HT1080 (cell line): Measurements from ENCODE around the gene HSPA12B. TPM values are rescaled to one million over a fixed set of nuclear protein-coding genes. Genes with fewer than 3 reads are reported as not detected.

Source experiments
- DNase-seq: peaks from one replicate; pipeline ENCODE4 v3.0.0-alpha.2; 2015; ENCODE audit warnings: low read depth
- polyA plus RNA-seq, 2 experiments: library from polyadenylated mRNA; depleted of rRNA; stranded (reverse); fragments of >200 nt; gene quantifications; 2 replicates each; pipeline ENCODE4 v1.2.3, GENCODE V29; 2015
- total RNA-seq: library from RNA; depleted of rRNA; stranded (reverse); fragments of >200 nt; shearing (Covaris generic); gene quantifications from 2 replicates; pipeline ENCODE4 v1.2.3, GENCODE V29; 2014; rRNA removed

The HSPA12B gene, protein sequence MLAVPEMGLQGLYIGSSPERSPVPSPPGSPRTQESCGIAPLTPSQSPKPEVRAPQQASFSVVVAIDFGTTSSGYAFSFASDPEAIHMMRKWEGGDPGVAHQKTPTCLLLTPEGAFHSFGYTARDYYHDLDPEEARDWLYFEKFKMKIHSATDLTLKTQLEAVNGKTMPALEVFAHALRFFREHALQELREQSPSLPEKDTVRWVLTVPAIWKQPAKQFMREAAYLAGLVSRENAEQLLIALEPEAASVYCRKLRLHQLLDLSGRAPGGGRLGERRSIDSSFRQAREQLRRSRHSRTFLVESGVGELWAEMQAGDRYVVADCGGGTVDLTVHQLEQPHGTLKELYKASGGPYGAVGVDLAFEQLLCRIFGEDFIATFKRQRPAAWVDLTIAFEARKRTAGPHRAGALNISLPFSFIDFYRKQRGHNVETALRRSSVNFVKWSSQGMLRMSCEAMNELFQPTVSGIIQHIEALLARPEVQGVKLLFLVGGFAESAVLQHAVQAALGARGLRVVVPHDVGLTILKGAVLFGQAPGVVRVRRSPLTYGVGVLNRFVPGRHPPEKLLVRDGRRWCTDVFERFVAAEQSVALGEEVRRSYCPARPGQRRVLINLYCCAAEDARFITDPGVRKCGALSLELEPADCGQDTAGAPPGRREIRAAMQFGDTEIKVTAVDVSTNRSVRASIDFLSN
- total RNA-seq, result not detected in 2 replicates
- polyA plus RNA-seq (2015; cell fraction: cytosol; rRNA removed), result not detected in 2 replicates
- polyA plus RNA-seq (2015; cell fraction: nucleus; rRNA removed), result not detected in 2 replicates

DNA sequence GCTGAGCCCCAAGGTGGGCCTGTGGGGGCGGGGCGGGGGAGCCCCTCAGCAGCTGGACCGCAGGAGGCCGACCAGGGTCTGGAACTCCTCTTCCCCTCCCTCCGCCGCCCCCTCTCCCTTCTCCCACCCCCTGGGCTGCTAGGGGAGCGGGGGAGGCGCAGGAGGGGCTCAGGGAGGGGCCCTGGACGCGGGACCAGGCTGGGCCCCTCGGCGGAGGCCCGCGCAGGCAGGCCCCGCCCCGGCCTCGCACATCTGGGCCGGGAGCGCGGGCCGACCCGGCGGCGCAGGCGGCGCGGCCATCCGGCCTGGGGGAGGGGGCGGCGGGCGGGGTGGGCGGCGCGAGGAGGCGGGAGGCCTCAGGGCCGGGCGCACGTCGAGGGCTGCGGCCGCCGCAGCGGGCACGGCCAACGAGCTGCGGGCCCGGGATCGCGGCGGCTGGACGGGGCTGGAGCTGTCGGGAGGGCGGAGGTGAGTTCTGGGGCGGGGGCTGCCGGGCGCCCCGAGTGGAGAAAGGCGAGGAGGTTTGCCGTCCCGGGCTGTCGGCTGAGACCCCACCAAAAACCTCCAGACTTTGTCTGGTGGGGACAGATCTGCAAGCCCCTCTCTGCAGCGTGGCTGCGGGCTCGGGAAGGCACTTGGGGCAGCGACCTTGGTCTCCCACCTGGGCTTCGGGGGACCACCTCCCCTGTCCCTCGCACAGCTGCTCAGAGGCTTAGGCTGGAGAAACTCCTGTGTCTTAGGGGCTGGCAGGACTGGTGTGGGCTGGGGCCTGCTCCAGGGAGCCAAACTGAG is at the start of gene HSPA12B:
Gene HSPA12B (plus strand): TSS at position 359 of the 792 bp plus-strand sequence. CDS start 5,990 bp downstream, outside the sequence.
- DNase-seq, result no peak

DNA sequence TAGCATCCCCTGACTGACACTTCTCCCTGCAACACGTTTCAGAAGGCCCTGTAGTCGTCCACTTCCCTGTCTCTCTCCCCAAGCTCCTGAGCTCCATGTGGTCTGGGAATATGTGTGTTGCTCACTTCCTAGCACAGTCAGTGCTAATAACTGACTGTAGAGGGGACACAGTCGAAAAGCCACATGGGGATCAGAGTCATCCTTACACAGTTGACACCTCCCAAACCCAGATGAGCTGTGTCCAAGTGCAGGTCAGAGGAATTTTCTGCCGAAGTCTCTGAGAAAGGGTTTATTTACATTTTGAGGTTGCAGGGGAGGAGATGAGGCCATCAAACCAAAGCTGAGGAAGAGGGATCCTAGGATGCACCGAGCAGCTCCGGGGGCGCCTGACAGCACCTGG is 47.1 kb upstream of the HSPA12B start:
- no peak for DNase-seq

DNA sequence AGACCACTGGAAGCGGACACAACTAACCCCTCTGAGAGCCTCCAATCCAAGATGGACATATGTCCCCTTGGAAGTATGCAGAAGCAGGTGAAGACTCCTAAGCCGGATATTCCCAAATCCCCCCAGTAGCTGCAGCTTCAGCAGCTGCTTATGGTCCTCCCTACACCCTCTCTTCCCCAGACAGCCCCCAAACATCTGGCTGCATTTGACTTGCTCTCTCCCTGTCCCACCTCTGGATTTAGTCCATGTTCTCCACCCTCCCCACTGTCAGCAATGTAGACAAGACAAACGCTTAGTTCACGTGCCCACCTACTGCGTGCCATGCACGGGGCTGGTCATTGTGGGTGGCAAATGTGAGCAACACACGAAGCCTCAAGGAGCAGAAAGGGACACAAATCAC is 46.1 kb upstream of the HSPA12B start:
- no peak for DNase-seq

DNA sequence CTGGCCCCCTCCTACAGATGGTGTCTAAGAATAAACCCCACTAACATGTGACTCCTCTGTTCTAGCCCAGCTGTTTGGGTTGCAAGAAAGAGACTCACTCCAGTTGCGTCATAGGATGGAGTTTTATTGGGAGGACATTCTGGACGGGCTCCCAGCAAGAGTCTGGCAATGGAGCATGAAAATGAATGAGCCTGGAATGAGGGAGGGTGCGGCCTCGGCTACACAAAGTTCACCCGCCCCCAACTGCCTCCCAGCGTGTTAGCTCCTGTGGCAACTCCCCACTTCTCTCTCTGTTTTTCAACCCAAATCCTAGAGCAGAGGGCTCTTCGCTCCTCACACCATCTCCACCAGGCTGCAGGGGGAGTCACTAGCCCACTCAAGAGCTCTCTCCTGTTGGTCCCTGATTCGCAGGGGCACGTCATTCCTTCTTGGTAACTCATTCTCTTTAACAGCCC is 45.6 kb upstream of the HSPA12B start:
- DNase-seq, result peak; percentile 51

DNA sequence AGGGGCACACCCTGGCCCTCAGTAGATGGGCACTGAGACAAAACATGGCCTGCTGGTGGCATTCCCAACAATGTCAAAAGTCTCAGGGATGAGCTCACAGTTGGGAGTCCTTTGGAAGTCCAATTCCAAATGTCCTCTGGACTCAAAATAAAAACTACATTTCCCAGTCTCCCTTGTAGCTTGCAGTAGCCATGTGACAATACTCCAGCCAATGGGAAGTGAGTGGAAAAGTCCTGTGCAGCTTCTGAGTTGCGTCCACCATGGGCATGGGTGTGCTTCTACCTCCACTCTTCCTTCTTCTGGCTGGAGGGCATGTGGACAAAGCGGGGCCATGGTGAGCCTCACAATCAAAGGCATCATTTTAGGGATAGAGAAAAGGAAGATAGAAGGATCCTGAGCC is 44.8 kb upstream of the HSPA12B start:
- peak; percentile 53 for DNase-seq

DNA sequence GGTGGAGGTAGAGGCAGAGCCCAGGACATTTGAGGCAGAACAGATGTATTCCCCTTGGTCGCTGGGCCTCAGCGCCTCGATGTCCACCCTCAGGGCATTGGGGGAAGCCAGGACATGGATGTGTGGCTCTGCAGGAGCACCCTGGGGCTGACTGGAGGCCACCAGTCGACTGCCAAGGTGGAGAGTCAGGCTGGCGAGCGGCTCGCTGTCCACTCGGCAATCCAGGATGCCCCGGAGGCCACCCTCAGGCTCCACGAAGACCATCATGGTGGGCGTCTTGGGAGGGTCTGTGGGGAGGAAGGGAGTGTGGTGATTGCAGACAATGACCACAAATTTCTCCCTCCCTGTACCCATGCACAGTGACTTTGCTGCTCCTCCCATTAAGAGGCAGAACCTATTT is 42.5 kb upstream of the HSPA12B start:
- DNase-seq, result no peak

DNA sequence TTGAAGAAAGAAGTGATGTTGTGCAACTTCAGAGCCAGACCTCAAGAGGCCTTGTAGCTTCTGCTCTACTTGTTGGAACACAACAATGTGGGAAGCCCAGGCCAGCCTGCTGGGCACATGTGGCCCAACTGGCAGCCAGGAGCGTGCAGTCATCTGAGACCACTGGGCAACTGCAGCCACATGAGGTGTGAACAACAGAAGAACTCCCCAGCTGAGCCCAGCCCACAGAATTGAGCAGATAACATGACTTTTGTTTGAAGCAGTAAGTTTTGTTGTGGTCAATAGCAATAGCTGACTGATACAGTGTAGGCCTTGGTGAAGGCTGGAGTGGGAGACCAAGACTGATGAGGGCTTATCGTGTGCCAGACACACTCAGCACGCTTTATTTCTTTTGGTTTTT is 42.1 kb upstream of the HSPA12B start:
- no peak for DNase-seq

DNA sequence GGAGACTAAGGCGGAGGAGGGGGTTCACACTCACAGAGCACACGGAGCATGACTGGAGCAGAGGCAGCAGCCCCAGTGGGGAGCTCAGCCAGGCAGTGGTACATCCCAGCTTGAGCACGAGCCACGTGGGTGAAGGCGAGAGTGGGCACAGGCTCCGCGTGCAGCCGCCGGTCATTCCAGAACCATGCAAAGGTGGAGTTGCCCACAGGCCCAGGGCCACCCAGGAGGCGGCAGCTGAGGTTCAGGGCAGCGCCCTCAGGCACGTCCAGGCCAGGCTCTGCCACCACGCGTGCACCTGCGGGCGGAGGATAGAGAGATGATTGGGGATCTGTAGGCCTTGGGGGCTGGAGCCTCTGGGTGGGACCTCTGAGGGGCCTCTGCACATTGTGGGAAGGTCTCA is 41.2 kb upstream of the HSPA12B start:
- no peak for DNase-seq

DNA sequence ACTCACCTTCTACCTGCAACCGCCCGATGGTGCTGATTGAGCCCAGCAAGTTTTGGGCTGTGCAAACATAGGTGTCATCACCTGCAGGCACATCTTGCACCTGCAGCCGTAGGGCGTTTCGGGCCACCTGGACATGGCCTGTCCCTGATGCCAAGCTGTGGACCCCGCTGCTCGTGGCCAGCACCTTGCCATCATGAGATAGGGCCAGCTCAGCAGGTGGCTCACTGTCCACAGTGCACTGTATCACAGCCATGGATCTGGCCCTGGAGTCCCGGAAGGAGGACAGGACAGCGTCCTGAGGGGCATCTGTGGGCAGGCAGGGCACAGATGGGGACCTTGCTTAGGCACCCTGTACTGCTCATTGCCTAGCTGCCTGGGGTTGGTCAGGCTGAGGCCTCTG is 40.6 kb upstream of the HSPA12B start:
- DNase-seq, result no peak

DNA sequence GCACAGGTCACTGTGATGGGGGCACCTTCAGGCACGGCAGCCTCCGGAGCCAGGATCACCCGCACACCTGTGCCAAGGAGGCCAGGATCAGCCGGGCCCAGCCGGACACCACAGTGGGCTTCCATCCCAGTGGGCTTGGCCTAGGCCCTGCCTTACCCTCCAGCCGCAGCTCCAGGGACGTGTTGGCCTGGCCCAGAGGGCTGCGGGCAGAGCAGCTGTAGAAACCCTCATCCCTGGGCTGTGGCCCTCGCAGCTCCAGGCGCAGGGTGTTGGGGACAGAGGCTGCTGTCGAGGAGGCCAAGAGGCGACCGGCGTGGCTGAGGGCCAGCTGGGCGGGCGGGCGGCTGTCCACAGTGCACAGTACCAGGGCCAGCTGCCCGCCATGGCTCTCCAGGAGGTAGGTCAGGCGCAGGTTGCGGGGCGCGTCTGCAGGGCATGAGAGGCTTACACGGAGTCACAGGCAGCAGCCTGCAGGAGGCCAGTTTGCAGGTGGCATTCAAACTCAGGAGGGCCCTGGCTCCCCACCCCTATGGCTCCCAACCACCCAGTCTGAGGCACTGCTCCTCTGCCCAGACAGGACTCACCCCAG is 39.7 kb upstream of the HSPA12B start:
- DNase-seq, result no peak

DNA sequence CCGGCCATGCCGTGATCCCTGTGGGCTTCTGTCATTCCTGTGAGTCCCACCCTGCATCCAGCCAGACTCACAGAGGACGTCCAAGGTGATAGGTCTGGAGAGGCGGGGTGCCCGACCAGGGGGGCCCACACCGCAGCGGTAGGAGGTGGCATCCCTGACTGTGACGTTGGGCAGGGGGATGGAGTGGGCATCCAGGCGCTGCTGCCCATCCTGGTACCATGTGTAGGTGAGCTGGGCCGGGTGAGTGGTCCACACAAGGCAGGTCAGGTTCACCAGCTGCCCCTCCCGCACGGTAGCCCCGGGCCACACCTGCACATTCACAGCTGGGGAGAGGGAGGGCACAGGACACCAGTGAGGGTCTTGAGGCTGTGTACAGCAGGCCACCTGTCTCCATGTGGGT is 39.1 kb upstream of the HSPA12B start:
- no peak for DNase-seq

DNA sequence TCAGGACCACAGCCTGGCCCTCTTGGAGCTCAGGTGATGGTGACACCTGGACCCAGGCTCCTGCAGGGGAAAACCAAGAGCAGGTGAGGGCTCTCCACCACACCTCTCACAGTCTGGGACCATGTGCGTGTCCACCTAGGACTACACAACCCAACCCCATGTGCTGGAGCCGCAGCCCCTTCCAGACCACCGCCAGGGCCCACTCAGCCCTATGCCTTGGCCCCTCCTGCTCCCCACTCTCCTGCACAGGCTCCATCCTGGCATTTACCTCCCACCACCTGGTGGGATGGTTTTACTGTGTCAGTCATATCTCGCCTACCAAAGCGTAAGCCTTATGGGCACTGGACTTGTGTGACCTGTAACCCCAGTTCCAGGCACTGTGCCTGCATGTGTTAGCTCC is 37.6 kb upstream of the HSPA12B start:
- no peak for DNase-seq

DNA sequence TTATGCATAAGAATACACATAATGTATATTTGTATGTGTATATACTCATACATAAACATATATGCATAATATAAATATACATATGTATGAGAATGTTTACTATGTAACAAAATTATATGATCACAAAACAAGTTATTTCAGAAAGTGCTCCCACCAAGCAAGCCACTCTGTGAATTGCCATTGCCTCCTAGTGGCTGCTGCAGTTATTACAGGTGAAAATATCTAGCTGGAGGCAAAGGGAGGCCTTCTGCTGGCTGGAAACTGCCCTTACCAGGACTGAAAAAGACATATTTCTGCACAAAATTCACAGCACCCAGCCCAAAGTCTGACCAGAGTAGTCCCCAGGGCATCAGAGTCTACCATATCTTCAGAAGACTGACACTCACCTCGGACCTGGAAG is 36.3 kb upstream of the HSPA12B start:
- no peak for DNase-seq

DNA sequence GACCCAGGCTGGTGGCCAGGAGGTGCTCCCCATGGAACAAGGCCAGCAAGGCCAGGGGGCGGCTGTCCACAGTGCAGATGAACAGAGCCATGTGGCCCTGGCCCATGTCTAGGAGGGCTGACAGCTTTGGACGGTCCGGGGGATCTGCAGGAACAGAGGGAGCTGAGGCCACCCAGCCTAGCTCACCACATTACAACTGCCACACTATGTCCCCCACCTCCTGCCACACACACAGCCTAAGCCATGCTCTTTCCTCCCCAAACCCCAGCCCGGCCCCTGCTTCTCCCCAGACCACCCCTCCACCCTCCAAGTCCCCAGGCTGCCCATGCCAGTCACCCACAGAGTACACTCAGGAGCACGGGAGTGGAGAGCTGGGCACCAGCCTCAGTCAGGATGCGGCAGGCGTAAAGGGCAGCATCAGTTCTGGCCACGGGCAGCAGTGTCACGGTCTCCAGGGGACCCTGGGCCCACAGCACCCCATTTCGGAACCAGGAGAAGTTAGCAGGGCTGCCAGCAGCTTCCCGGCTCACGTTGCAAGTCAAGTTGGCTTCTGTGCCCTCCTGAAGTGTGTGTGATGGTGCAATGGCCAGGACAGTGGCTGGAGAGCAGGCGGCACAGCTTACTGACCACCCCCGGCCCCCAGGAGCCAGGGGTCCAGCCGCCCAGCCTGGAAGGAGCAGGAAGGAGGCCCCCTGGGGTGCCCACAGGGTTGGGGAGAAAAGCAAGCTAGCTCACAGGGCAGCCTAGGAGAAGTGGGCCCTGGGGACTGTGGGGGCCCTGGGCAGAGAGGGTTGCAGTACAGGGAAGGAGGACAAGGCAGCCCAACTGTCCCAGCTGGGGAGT is 35.5 kb upstream of the HSPA12B start:
- no peak for DNase-seq

DNA sequence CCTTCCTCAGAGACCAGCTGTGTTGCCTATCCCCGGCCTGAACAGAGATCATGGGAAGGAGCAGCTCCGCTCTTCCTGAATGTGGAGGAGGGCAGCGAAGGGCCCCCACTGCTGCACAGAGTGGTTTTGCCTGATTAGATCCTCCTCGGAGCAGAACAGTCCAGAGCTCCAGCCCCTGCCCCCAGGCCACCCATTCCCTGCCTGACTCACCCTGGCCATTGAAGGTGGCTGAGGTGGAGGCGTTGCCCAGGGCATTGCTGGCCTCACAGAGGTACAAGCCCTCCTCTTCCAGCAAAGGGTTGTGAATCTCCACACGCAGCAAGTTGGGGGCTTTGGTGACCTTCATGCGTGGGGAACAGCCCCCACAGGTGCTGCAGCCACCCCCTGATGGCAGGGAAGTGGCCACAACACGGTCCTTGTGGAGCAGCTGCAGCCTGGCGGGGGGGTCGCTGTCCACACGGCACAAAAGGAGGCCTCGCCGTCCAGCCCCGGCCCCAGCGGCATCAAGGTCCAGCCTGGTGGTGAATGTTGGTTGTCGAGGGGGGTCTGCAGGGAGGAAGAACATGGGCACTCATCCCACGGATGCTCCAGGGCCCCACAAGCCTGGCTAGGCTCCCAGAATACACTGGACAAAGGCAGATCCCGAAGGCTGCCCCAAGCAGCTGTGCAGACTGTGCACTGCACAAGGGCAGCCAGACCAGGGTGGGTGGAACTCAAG is 34.7 kb upstream of the HSPA12B start:
- DNase-seq, result no peak

DNA sequence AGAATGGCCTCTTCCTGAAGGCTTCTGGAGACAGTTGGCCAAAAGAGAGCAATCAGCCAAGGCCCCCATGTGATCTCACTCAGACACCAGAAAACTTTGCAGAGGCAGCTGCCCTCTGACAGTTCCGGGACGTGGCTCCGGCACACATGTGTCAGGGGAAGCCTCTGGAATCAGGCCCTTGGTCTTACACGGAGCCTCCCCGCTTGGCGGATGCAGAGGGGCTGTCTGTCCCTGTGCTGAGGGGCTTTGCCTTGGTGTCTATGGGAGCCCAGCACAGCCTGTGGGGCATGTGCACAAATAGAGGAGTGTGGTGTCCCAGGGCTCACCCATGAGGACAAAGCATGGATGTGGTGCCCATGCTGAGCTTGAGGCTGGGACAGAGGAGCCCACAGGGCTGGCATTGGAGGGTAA is 33.9 kb upstream of the HSPA12B start:
- no peak for DNase-seq

DNA sequence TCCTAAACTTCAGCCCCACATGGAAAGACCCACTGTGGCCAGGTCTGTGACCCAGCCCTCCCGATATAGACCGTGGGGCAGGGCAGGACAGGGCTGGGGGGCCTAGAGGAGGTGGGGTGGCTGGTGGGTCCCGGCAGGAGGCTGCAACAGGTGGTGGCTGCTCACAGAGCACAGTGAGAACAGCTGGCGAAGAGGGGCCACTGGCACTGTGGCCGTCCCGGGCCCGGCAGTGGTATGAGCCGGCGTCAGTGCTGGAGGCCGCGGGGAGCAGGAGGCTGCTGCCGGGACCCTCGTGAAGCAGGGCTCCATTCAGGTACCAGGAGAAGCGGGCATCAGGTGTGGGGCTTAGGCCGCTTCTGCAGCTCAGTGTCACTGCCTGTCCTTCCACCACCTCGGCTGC is 33.4 kb upstream of the HSPA12B start:
- DNase-seq, result no peak

DNA sequence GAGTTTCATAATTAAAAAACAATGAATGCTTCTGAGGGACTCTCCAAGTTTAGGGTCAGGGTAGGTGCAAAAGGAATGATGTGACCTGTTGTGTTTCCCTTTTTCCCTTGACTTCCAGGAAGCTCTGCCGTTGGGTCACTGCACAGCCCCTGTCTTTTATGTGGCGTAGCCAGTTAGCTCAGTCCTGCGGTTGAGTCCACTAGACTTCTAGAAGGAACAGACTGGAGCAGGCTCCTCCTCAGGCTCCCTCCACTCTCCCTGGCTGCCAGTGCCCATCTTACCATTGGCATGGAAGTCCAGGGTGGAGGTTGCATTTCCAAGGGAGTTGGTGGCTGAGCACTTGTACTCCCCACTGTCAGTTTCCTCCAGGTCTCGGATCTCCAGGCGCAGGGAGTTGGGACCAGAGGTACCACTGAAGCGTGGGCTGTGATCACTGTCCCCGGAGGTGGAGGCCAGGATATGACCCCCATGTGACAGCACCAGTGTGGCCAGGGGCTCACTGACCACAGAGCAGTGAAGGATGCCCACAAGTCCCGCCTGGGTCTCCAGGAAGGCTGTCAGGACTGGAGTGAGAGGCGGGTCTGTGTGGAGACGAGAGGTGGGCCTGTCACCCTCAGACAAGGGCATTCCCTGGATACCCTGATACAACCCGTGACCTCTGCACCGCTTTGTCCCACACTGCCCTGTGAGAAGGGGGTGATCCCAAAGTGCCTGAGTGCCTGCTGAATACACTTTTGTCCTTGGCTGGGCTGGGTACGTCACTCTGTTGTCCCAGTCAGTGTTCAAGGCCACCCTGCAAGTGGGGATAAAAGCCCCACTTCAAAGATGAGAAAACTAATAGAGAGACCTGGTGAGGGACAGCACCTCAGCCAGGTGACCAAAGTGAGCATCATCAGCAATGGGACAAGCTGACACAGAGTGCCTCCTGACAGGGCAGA is 31.2 kb upstream of the HSPA12B start:
- no peak for DNase-seq
